ENCODE data around the gene HYAL3.

Gene HYAL3, protein sequence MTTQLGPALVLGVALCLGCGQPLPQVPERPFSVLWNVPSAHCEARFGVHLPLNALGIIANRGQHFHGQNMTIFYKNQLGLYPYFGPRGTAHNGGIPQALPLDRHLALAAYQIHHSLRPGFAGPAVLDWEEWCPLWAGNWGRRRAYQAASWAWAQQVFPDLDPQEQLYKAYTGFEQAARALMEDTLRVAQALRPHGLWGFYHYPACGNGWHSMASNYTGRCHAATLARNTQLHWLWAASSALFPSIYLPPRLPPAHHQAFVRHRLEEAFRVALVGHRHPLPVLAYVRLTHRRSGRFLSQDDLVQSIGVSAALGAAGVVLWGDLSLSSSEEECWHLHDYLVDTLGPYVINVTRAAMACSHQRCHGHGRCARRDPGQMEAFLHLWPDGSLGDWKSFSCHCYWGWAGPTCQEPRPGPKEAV

DNA sequence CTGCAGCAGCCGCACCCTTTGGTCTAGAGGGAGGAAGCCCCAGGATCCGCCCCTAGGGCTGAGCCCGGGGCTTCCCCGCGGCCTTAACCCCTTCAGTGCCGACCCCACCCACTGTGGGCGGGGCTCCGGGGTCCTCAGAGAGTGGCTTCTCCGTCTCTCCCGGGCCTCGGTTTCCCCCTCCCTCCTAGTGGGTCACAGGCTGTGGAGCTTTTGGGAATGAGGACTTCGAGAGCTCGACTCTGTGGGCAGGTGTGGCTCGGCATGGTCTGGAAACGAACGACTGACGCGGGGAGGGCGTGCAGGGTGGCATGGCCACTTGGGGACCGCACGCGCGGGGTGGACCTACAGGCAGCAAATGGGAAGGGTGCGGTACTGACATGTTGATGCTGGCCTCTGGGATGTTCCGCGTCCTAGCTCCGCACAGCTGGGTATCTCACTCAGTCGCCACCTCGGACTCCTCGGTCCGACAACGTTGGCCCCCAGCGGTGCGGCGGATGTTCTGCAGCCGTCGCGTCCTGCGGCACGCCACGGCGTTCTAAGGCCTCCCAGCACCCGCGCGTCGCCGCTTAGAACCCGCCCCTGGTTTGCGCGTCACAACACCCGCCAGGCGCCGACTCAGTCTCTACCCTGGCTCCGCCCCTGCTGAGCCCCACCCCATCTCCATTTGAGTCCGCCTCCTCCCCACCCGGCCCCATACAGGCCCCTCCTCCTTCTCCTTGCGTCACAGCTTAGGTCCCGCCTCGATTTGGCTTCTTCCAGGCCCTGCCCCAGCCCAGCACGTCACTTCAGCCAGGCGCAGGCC lies at the start of gene HYAL3, which contains the start of gene NAA80:
Gene HYAL3 (minus strand): TSS at position 570 of the 802 bp plus-strand sequence. CDS start 3,803 bp downstream, outside the sequence.
Gene NAA80 (minus strand): TSS at position 570 of the 802 bp plus-strand sequence. CDS start 1,942 bp downstream, outside the sequence.
- H3K9ac ChIP-seq (ENCODE audit: low read length), result peak within 1 kb of the TSS; percentile 96
- no peaks in the 10 kb centered on the region for H3K36me3 ChIP-seq (ENCODE audit: control insufficient read depth, insufficient read depth, low read length)
- peaks cover 10% of the 10 kb centered on the region for H3K4me1 ChIP-seq (ENCODE audit: control insufficient read depth, insufficient read depth, low read length)

DNA sequence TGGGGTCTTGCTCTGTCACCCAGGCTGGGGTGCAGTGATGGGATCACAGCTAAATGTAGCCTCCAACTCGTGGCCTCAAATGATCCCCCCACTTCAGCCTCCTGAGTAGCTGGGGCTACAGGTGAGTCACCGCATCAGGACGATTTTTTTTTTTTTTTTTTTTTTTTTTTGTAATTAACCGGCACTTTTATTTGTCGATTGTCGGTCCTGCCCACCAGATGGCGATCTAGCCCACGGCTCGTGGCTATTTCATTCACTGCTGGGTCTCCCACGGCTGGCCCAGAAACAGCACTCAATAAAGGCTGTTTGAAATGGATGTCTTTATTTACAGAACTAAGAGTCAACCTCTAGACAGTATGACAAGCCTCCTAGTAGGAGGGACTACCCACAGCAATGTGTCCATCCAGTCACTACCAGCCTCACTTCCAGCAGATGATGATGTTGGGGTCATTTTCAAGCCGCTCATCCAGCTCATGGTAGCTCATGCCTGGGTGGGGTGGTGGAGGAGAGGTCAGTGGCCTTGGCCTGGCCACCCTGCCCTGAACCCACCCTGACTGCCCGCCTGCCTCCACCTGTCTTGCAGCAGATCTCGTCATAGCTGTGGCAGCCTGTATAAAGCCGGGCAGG lies 48.1 kb upstream of the HYAL3 start:
- Histone ChIP-seq H3K9ac (ENCODE audit: low read length) (no peak overlapping the region), H3K27me3 (ENCODE audit: control insufficient read depth, insufficient read depth, low read length) (no peaks in the 10 kb centered on the region)

More for the DNA sequence above, at the start of gene HYAL3, which contains the start of gene NAA80:
- Histone ChIP-seq H3K27ac (ENCODE audit: low read depth, low read length) (peak within 1 kb of the TSS; percentile 87), H3K27me3 (ENCODE audit: control insufficient read depth, insufficient read depth, low read length) (no peaks in the 10 kb centered on the region), H3K4me3 (ENCODE audit: low read length) (peak within 1 kb of the TSS; percentile 79)

DNA sequence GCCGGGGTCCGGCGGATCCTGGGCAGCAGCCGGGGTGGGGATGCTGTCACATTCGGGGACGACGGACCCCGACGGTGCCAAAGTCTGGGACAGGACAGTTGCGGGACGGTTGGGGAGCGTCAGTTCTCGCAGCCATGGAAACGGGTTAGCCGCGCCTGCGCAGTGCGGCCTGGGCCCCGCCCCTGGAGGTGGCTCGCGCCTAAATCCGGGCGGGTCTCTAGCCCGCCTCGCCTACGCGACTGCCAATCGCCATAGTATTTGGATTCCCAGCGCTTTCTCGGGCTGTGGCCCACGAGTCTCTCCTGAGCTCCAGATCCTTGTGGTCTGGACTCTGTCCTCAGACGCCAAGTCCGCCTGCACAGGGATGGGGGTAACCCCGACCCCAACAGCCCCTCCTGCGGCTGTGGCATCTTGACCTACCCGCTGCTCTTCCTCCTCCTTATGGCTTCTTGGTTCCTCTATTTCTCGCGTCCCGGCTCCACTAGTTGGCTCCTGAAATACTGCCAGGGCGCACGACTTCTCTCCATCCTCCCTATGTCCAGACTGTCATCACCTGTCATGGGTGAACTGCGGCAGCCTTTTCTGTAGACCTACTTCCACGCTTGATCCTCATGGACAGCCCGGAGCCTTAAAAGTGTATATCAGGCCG lies 46.5 kb upstream of the HYAL3 start, which contains the start of gene ZMYND10:
Gene ZMYND10 (minus strand): TSS at position 147 of the 649 bp plus-strand sequence. CDS start 153 bp downstream, outside the sequence.
- no peak within 1 kb of the TSS for H3K9ac ChIP-seq (ENCODE audit: low read length)
- H3K27ac ChIP-seq (ENCODE audit: low read depth, low read length), result no peak within 1 kb of the TSS
- H3K27me3 ChIP-seq (ENCODE audit: control insufficient read depth, insufficient read depth, low read length), result no peaks in the 10 kb centered on the region
- H3K36me3 ChIP-seq (ENCODE audit: control insufficient read depth, insufficient read depth, low read length), result peaks cover 11% of the 10 kb centered on the region
- H3K4me1 ChIP-seq (ENCODE audit: control insufficient read depth, insufficient read depth, low read length), result peaks cover 8% of the 10 kb centered on the region
- H3K4me3 ChIP-seq (ENCODE audit: low read length), result peak within 1 kb of the TSS; percentile 62

More for the DNA sequence above, 48.1 kb upstream of the HYAL3 start:
- H3K4me3 ChIP-seq (ENCODE audit: low read length), result no peak overlapping the region
- H3K36me3 ChIP-seq (ENCODE audit: control insufficient read depth, insufficient read depth, low read length), result peaks cover 11% of the 10 kb centered on the region
- peaks cover 15% of the 10 kb centered on the region for H3K4me1 ChIP-seq (ENCODE audit: control insufficient read depth, insufficient read depth, low read length)
- H3K27ac ChIP-seq (ENCODE audit: low read depth, low read length), result no peak overlapping the region

DNA sequence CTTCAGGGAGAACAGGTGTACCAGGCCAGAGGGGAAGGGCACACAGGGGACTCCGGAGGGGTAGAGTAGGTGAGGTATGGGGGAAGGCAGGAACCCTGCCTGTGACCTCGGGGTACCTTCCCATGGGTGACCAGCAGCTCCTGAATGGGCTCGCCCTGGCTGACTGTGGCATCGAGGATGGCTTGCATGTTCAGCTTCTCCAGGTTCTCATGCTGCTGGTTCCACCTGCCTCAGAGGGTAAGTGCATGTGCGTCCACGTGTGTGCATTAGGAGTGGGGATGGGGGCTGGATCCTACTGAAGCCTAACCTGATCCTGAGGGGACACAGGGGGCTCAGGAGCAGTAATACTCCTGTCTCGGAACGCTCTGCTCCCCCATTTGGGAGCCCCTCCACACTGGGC lies 45.8 kb upstream of the HYAL3 start:
- H3K4me3 ChIP-seq (ENCODE audit: low read length), result peak overlapping the region; percentile 62
- H3K4me1 ChIP-seq (ENCODE audit: control insufficient read depth, insufficient read depth, low read length), result peaks cover 9% of the 10 kb centered on the region
- H3K27me3 ChIP-seq (ENCODE audit: control insufficient read depth, insufficient read depth, low read length), result no peaks in the 10 kb centered on the region
- H3K27ac ChIP-seq (ENCODE audit: low read depth, low read length), result no peak overlapping the region
- H3K36me3 ChIP-seq (ENCODE audit: control insufficient read depth, insufficient read depth, low read length), result peaks cover 11% of the 10 kb centered on the region
- H3K9ac ChIP-seq (ENCODE audit: low read length), result no peak overlapping the region

DNA sequence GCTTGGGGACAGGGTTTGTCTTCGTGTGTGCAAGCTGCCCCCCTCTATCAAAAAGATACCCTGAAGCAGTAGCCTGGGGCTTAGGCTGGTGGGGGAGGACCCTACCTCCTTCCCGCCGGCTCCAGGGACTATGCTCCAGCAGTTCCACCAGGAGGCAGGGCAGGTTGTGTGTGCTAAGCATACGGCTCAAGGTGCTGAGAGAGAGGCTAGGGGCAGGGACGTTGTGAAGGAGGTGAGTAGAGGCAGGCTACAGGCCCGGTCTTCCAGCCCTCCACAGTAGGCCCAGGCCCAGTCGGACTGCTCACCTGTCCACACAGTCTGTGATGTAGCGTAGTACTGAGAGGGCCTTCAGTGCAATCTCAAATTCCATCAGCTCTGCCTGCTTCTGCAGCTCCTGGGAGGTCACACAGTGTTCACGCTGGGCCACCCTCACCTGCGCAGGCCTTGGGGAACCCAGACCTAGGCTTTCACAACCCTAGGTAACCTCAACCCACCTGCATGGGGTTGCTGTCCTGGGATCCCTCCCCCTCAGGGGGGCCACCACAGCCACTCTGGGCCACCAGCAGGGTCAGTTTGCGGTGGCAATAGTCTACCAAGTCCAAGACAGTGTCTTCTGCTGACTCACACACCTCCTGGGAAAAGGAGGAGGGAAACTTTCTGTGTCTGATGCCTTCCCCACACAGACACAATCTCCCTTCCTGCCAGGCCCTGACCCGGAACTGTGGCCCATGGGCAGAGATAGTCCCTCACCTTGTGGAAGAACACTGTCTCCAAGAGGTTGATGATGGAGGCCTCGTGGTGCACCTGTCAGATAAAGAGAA lies 43.8 kb upstream of the HYAL3 start:
- Histone ChIP-seq H3K4me3 (ENCODE audit: low read length) (no peak overlapping the region), H3K27ac (ENCODE audit: low read depth, low read length) (no peak overlapping the region), H3K36me3 (ENCODE audit: control insufficient read depth, insufficient read depth, low read length) (peaks cover 2% of the 10 kb centered on the region), H3K4me1 (ENCODE audit: control insufficient read depth, insufficient read depth, low read length) (peaks cover 4% of the 10 kb centered on the region), H3K9ac (ENCODE audit: low read length) (no peak overlapping the region), H3K27me3 (ENCODE audit: control insufficient read depth, insufficient read depth, low read length) (no peaks in the 10 kb centered on the region)

DNA sequence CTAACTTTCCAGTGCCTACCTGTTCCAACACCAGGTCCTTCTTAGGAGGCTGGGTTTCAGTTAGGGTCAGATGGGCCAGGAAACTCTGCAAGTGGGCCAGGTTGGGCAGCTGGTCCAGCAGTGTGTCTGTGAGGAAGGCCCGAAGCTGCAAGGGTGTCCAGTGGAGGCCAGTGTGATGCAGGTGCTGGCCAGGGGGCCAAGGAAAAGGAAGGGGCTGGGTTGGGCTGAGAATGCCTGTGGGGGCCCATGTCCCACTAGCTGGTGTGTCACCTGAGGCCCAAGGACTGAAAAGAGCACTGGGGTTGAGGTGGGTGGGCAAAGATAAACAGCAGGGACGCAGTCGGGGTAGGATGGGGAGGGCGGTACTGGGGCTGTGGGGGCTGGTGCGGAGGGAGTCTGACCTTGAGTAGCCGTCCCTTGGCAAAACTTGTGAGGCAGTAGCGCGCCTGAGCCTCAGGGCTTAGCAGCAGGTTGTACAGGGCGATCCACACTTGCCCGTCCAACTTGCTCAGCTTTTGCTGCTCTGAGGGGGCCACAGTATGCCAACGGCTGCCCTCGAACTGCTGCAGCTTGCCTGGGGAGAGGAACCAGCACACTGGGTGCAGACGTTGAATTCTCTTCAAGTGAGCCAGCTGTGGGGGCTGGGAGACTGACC lies 42.9 kb upstream of the HYAL3 start:
- Histone ChIP-seq H3K4me1 (ENCODE audit: control insufficient read depth, insufficient read depth, low read length) (peaks cover 4% of the 10 kb centered on the region), H3K4me3 (ENCODE audit: low read length) (no peak overlapping the region), H3K27me3 (ENCODE audit: control insufficient read depth, insufficient read depth, low read length) (no peaks in the 10 kb centered on the region), H3K9ac (ENCODE audit: low read length) (no peak overlapping the region), H3K36me3 (ENCODE audit: control insufficient read depth, insufficient read depth, low read length) (no peaks in the 10 kb centered on the region), H3K27ac (ENCODE audit: low read depth, low read length) (no peak overlapping the region)

DNA sequence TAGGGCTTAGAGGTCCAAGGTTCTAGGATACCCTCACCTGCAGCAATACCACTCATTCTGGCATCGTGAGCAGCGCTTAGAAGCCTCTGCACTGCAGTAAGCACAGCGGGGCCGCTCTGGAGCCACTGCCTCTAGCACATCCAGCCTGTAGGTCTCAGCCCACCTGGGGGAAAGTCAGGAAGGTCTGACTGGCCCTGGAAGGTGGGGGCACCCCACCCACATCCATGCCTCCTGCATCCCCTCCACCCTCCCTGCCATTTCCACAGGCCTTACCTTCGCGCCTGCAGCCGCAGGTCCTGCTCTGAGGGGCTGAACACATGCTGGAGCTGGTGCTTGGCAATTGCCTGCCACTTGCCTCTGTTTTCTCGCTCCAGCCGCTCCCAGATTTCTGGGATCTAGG lies 42.3 kb upstream of the HYAL3 start:
- Histone ChIP-seq H3K27me3 (ENCODE audit: control insufficient read depth, insufficient read depth, low read length) (no peaks in the 10 kb centered on the region), H3K4me3 (ENCODE audit: low read length) (peak overlapping the region; percentile 76), H3K27ac (ENCODE audit: low read depth, low read length) (no peak overlapping the region), H3K4me1 (ENCODE audit: control insufficient read depth, insufficient read depth, low read length) (peaks cover 4% of the 10 kb centered on the region), H3K36me3 (ENCODE audit: control insufficient read depth, insufficient read depth, low read length) (no peaks in the 10 kb centered on the region), H3K9ac (ENCODE audit: low read length) (no peak overlapping the region)

DNA sequence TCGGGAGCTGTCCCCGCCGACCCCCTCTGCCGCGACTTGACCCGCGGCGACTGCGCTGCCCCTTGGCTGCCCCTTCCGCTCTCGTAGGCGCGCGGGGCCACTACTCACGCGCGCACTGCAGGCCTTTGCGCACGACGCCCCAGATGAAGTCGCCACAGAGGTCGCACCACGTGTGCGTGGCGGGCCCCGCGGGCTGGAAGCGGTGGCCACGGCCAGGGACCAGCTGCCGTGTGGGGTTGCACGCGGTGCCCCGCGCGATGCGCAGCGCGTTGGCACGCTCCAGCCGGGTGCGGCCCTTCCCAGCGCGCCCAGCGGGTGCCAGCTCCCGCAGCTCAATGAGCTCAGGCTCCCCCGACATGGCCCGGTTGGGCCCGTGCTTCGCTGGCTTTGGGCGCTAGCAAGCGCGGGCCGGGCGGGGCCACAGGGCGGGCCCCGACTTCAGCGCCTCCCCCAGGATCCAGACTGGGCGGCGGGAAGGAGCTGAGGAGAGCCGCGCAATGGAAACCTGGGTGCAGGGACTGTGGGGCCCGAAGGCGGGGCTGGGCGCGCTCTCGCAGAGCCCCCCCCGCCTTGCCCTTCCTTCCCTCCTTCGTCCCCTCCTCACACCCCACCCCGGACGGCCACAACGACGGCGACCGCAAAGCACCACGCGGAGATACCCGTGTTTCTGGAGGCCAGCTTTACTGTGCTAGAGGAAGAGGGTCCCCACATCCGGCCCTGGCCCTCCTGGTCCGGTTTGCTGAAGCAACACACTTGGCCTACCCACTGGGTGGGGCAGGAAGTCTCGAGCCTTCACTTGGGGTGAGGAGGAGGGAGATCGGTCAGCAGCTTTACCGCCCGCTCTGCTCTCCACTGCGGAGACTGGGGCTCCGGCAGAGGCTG lies 41.5 kb upstream of the HYAL3 start, which contains the start of gene RASSF1:
Gene RASSF1 (minus strand): TSS at position 389 of the 882 bp plus-strand sequence. CDS start 31 bp downstream, at position 358.
- H3K36me3 ChIP-seq (ENCODE audit: control insufficient read depth, insufficient read depth, low read length), result no peaks in the 10 kb centered on the region
- peaks cover 7% of the 10 kb centered on the region for H3K4me1 ChIP-seq (ENCODE audit: control insufficient read depth, insufficient read depth, low read length)
- peak within 1 kb of the TSS; percentile 76 for H3K4me3 ChIP-seq (ENCODE audit: low read length)
- H3K27me3 ChIP-seq (ENCODE audit: control insufficient read depth, insufficient read depth, low read length), result no peaks in the 10 kb centered on the region
- peak within 1 kb of the TSS; percentile 67 for H3K27ac ChIP-seq (ENCODE audit: low read depth, low read length)
- peak within 1 kb of the TSS; percentile 69 for H3K9ac ChIP-seq (ENCODE audit: low read length)

DNA sequence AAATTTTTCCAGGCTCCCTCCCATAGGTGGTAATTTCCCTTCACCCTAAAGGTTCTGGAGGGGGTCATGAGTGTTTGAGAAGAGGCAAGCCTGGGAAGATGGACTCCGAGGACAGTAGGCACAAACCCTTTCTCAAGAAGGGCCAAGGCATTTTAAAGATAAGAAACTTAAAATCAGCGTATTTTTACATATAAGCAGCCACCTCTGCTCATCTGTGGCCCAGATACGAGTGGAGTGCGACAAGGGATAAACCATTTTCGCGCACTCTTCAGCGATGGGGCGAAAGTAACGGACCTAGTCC lies 40.9 kb upstream of the HYAL3 start:
- Histone ChIP-seq H3K27ac (ENCODE audit: low read depth, low read length) (peak overlapping the region; percentile 67), H3K4me3 (ENCODE audit: low read length) (peak overlapping the region; percentile 76), H3K9ac (ENCODE audit: low read length) (peak overlapping the region; percentile 69), H3K4me1 (ENCODE audit: control insufficient read depth, insufficient read depth, low read length) (peaks cover 7% of the 10 kb centered on the region), H3K27me3 (ENCODE audit: control insufficient read depth, insufficient read depth, low read length) (no peaks in the 10 kb centered on the region), H3K36me3 (ENCODE audit: control insufficient read depth, insufficient read depth, low read length) (no peaks in the 10 kb centered on the region)

DNA sequence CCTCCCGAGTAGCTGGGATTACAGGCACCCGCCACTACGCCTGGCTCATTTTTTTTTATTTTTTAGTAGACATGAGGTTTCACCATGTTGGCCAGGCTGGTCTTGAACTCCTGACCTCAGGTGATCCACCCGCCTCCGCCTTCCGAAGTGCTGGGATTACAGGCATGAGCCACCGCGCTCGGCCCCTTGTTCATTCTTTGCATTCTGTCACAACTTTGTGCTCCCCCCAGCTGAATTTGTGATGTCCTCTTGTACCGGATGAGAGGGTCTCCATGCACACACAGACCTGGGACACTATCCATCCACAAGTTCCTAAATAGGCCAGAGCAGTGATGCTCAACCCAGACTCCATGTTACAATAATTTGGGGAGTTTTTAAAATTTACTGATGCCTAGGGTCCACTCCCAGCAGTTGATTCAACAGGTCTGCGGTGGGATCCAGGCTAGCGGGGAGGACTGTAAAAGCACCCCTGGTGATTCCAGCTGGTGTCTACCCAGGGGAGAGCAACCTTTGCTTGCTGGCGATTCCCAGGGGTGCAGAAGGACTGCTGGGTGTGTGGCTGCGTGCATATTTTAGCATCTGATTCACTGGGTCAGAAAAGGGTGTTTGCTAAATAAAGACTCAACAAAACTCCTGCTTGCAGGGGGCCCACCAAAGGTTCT lies 40.4 kb upstream of the HYAL3 start:
- Histone ChIP-seq H3K27ac (ENCODE audit: low read depth, low read length) (peak overlapping the region; percentile 1), H3K9ac (ENCODE audit: low read length) (peak overlapping the region; percentile 69), H3K4me1 (ENCODE audit: control insufficient read depth, insufficient read depth, low read length) (peaks cover 7% of the 10 kb centered on the region), H3K27me3 (ENCODE audit: control insufficient read depth, insufficient read depth, low read length) (no peaks in the 10 kb centered on the region), H3K36me3 (ENCODE audit: control insufficient read depth, insufficient read depth, low read length) (no peaks in the 10 kb centered on the region), H3K4me3 (ENCODE audit: low read length) (peak overlapping the region; percentile 76)
